Loucy (cell line): Measurements from ENCODE around the gene FUNDC2.

Experiments used
- H2AFZ ChIP-seq: fragments of 200-600 bp; sonication (generic); 2 replicates; pipeline ENCODE4 v1.6.0; 2016; ENCODE audit warnings: antibody characterized with exemption, mild to moderate bottlenecking, low read length, moderate library complexity
- H3F3A ChIP-seq: fragments of 200-600 bp; 2 replicates; pipeline ENCODE4 v1.6.0; 2016; ENCODE audit warnings: antibody characterized with exemption, low read depth, mild to moderate bottlenecking
- H3K27me3 ChIP-seq: fragments of 200-600 bp; sonication (generic); 2 replicates; pipeline ENCODE4 v1.6.1; 2014; ENCODE audit warnings: low read length, mild to moderate bottlenecking; ENCODE audit not compliant: insufficient read depth, poor library complexity, severe bottlenecking
- H3K36me3 ChIP-seq: fragments of 200-600 bp; sonication (generic); 2 replicates; pipeline ENCODE4 v1.6.1; 2016; ENCODE audit warnings: low read length; ENCODE audit not compliant: insufficient read depth
- H3K4me1 ChIP-seq: fragments of 200-600 bp; sonication (generic); 2 replicates; pipeline ENCODE4 v1.5.1; 2014; ENCODE audit warnings: low read length, mild to moderate bottlenecking; ENCODE audit not compliant: insufficient read depth, poor library complexity, severe bottlenecking
- H3K4me2 ChIP-seq: fragments of 200-600 bp; sonication (generic); 2 replicates; pipeline ENCODE4 v1.6.0; 2014; ENCODE audit warnings: antibody characterized with exemption, low read length, low read depth, mild to moderate bottlenecking; ENCODE audit not compliant: poor library complexity, severe bottlenecking
- H3K4me3 ChIP-seq: fragments of 200-600 bp; sonication (generic); 2 replicates; pipeline ENCODE4 v1.5.1; 2014; ENCODE audit warnings: low read length, mild to moderate bottlenecking, mixed read lengths; ENCODE audit not compliant: poor library complexity, severe bottlenecking
- H3K79me2 ChIP-seq: fragments of 200-600 bp; sonication (generic); 2 replicates; pipeline ENCODE4 v1.6.1; 2014; ENCODE audit warnings: low read length; ENCODE audit not compliant: insufficient read depth
- H3K9ac ChIP-seq: fragments of 200-600 bp; sonication (generic); 2 replicates; pipeline ENCODE4 v1.6.0; 2014; ENCODE audit warnings: mild to moderate bottlenecking, low read depth, low read length, moderate library complexity; ENCODE audit not compliant: poor library complexity, severe bottlenecking
- H3K9me2 ChIP-seq: fragments of 200-600 bp; sonication (generic); replicated peaks from 2 replicates; pipeline ENCODE4 v1.6.1; 2016; ENCODE audit warnings: low read depth, low read length, mixed read lengths
- H3K9me3 ChIP-seq: fragments of 200-600 bp; sonication (generic); 2 replicates; pipeline ENCODE4 v1.6.1; 2014; ENCODE audit warnings: mild to moderate bottlenecking, antibody characterized with exemption, low read length, low read depth; ENCODE audit not compliant: insufficient read depth
- H4K20me1 ChIP-seq: fragments of 200-600 bp; sonication (generic); 2 replicates; pipeline ENCODE4 v1.6.0; 2014; ENCODE audit warnings: antibody characterized with exemption, low read length, mild to moderate bottlenecking; ENCODE audit not compliant: insufficient read depth, poor library complexity, severe bottlenecking
- EZH2phosphoT487 ChIP-seq: fragments of 200-600 bp; IDR thresholded peaks from 2 replicates; pipeline ENCODE4 v1.6.1; 2018; ENCODE audit warnings: antibody characterized with exemption, mild to moderate bottlenecking, moderate library complexity, borderline replicate concordance
- TF ChIP-seq, protein P1 (sequence below): fragments of 200-600 bp; sonication (generic); conservative IDR thresholded peaks from 2 replicates; pipeline ENCODE4 v1.5.1; 2014; ENCODE audit warnings: mild to moderate bottlenecking, antibody characterized with exemption, low read length

FUNDC2 gene

DNA sequence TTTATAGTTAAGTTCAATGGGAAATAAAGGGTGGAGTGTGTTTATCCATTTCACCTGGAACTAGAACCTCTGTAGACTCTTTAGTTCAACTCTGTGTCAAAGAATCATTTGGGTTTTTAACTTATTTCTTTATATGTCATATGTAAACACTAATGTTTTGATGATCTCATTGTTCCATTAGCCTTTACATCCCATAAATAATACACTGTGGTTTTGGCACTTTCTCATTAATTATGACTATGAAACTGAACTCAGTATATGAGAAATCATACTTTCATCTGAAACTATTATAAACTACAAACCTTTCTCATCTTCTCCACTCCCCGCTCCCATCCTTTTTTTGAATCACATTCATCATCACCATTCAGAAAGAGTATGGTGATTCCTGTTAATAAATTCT lies 35.2 kb upstream of the FUNDC2 start:
- Histone ChIP-seq H3K79me2 (no peaks in the 10 kb centered on the region), H3K9me2 (no peaks in the 10 kb centered on the region), H3K27me3 (no peaks in the 10 kb centered on the region), H3K9ac (no peak overlapping the region), H3K36me3 (no peaks in the 10 kb centered on the region), H3K4me2 (no peak overlapping the region), H3K4me1 (no peaks in the 10 kb centered on the region), H2AFZ (no peak overlapping the region), H3F3A (no peaks in the 10 kb centered on the region), H3K9me3 (no peaks in the 10 kb centered on the region), H4K20me1 (no peaks in the 10 kb centered on the region), H3K4me3 (no peak overlapping the region)
- TF ChIP-seq EZH2phosphoT487, result no peak
- TF ChIP-seq, protein P1, sequence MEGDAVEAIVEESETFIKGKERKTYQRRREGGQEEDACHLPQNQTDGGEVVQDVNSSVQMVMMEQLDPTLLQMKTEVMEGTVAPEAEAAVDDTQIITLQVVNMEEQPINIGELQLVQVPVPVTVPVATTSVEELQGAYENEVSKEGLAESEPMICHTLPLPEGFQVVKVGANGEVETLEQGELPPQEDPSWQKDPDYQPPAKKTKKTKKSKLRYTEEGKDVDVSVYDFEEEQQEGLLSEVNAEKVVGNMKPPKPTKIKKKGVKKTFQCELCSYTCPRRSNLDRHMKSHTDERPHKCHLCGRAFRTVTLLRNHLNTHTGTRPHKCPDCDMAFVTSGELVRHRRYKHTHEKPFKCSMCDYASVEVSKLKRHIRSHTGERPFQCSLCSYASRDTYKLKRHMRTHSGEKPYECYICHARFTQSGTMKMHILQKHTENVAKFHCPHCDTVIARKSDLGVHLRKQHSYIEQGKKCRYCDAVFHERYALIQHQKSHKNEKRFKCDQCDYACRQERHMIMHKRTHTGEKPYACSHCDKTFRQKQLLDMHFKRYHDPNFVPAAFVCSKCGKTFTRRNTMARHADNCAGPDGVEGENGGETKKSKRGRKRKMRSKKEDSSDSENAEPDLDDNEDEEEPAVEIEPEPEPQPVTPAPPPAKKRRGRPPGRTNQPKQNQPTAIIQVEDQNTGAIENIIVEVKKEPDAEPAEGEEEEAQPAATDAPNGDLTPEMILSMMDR, result no peak

DNA sequence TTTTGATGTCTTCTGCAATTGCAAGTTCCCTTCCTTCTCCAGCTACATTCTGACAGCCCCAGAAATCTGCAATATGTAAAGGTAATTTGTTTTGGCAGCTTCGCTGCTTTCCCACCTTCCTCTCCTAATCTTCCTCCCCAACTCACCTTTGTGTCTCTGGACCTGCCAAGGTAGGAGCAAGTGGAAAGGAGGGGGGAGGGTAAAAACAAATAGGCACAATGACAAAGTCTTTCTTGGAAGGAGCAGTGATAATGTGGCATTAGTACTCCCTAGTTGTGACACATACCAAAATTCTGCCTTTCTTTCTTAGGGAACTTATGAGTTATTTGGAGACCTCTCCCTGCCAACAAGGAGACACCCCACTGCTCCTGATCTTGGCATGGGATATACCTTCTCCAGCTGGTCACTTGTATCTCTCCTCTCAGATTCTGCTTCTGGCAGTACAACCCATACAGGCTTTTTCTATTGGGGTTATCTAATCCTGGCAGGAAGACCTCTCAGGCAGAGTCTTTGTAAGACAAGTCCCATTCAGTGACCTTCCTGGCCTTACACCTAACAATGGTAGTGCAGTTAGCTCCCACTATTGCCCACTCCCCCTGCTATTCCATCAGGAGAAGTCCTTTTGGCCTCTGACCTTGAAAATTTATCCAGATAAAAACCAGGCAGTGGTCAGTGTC lies 28.3 kb upstream of the FUNDC2 start:
- H3K4me3 ChIP-seq, result no peak overlapping the region
- H3K4me1 ChIP-seq, result no peaks in the 10 kb centered on the region
- H3K79me2 ChIP-seq, result no peaks in the 10 kb centered on the region
- no peaks in the 10 kb centered on the region for H3K36me3 ChIP-seq
- no peaks in the 10 kb centered on the region for H4K20me1 ChIP-seq
- no peak for TF ChIP-seq EZH2phosphoT487
- TF ChIP-seq, protein P1, result no peak
- no peak overlapping the region for H3K9ac ChIP-seq
- no peak overlapping the region for H3K4me2 ChIP-seq
- H3F3A ChIP-seq, result no peaks in the 10 kb centered on the region
- no peaks in the 10 kb centered on the region for H3K27me3 ChIP-seq
- H3K9me3 ChIP-seq, result no peaks in the 10 kb centered on the region
- H2AFZ ChIP-seq, result no peak overlapping the region
- H3K9me2 ChIP-seq, result no peaks in the 10 kb centered on the region

- TF ChIP-seq, protein P1, result no peak
- no peak for TF ChIP-seq EZH2phosphoT487
- no peaks in the 10 kb centered on the region for H3K9me2 ChIP-seq
- H4K20me1 ChIP-seq, result no peaks in the 10 kb centered on the region
- no peak overlapping the region for H3K4me2 ChIP-seq
- H3K36me3 ChIP-seq, result no peaks in the 10 kb centered on the region
- H2AFZ ChIP-seq, result no peak overlapping the region
- H3F3A ChIP-seq, result no peaks in the 10 kb centered on the region
- no peaks in the 10 kb centered on the region for H3K27me3 ChIP-seq
- no peaks in the 10 kb centered on the region for H3K9me3 ChIP-seq
- H3K4me3 ChIP-seq, result no peak overlapping the region
- no peaks in the 10 kb centered on the region for H3K79me2 ChIP-seq
- H3K4me1 ChIP-seq, result no peaks in the 10 kb centered on the region
- no peak overlapping the region for H3K9ac ChIP-seq
Measured at GRCh38 chrX:155000841-155001240, 25.8 kb upstream of the FUNDC2 start.
